Measurements from ENCODE around the gene FAM118A. TPM values are rescaled to one million over a fixed set of nuclear protein-coding genes. Genes with fewer than 3 reads are reported as not detected.

Gene FAM118A
- total and polyA plus RNA-seq, 8 donors = 7.1 to 127 (median 10.2) TPM

GRCh38 chr22:45312415-45312814 lies 2.7 kb downstream of the FAM118A start:
- H3K4me3 ChIP-seq = no peak overlapping the region
- no peaks in the 10 kb centered on the region for H3K36me3 ChIP-seq
- H3K4me1 ChIP-seq = peaks cover 0 to 24% (median 4%) of the 10 kb centered on the region in 3 donors
- ATAC-seq (no peak), DNase-seq (no peak), FAIRE-seq (no peak)
- TF ChIP-seq CTCF (IDR thresholded peaks at IDR 0.05) = no peak
- no peaks in the 10 kb centered on the region for H3K27me3 ChIP-seq
- intact Hi-C loops (cut with DNase I) = no loop called here
- H3K27ac ChIP-seq = no peak overlapping the region
- H3K9me3 ChIP-seq = no peaks in the 10 kb centered on the region
- 92% methylated on average over 8 of the region's 8 CpGs for WGBS, 2 donors

- H3K9me3 ChIP-seq = no peaks in the 10 kb centered on the region
- H3K36me3 ChIP-seq = no peaks in the 10 kb centered on the region
- no peak for FAIRE-seq
- DNase-seq = no peak
- no peak for TF ChIP-seq CTCF (IDR thresholded peaks at IDR 0.05)
- H3K27ac ChIP-seq = no peak overlapping the region
- H3K4me1 ChIP-seq = peaks cover 0 to 24% (median 4%) of the 10 kb centered on the region in 3 donors
- no peak for ATAC-seq
- intact Hi-C loops (cut with DNase I) = no loop called here
- no peak overlapping the region for H3K4me3 ChIP-seq
- H3K27me3 ChIP-seq = no peaks in the 10 kb centered on the region
- 85 to 96% methylated on average over 4 of the region's 4 CpGs for WGBS, 2 donors
Observed at GRCh38 chr22:45312856-45313255, 3.1 kb downstream of the FAM118A start.

GRCh38 chr22:45314054-45314721 lies 4.5 kb downstream of the FAM118A start:
- intact Hi-C loops (cut with DNase I) = no loop called here
- FAIRE-seq (no peak), ATAC-seq (no peak), DNase-seq (no peak)
- TF ChIP-seq CTCF (IDR thresholded peaks at IDR 0.05) = no peak
- H3K27ac ChIP-seq = peak overlapping the region in 3 of 4 donors; percentile 30 to 48 (median 48)
- no peaks in the 10 kb centered on the region for H3K9me3 ChIP-seq
- no peak overlapping the region for H3K4me3 ChIP-seq
- H3K27me3 ChIP-seq = no peaks in the 10 kb centered on the region
- H3K36me3 ChIP-seq = no peaks in the 10 kb centered on the region
- H3K4me1 ChIP-seq = peaks cover 0 to 30% (median 4%) of the 10 kb centered on the region in 3 donors
- WGBS, 2 donors = 29 to 36% methylated on average over 8 of the region's 8 CpGs

- Histone ChIP-seq H3K36me3 (no peaks in the 10 kb centered on the region), H3K4me3 (no peak overlapping the region), H3K9me3 (no peaks in the 10 kb centered on the region), H3K4me1 (peaks cover 0 to 30% (median 4%) of the 10 kb centered on the region in 3 donors), H3K27ac (peak overlapping the region in 3 of 4 donors; percentile 30 to 48 (median 48)), H3K27me3 (no peaks in the 10 kb centered on the region)
- TF ChIP-seq CTCF (IDR thresholded peaks at IDR 0.05) = no peak
- 26 to 37% methylated on average over 6 of the region's 6 CpGs for WGBS, 2 donors
- DNase-seq = no peak
- peak in 1 of 4 donors; percentile 4 for ATAC-seq
- no peak for FAIRE-seq
- intact Hi-C loops (cut with DNase I) = no loop called here
Observed at GRCh38 chr22:45314786-45315185, 5.1 kb downstream of the FAM118A start.

GRCh38 chr22:45316796-45317526 lies 7.2 kb downstream of the FAM118A start:
- Histone ChIP-seq H3K4me3 (no peak overlapping the region), H3K27ac (no peak overlapping the region), H3K9me3 (no peaks in the 10 kb centered on the region), H3K27me3 (no peaks in the 10 kb centered on the region), H3K4me1 (peaks cover 0 to 23% (median 4%) of the 10 kb centered on the region in 3 donors), H3K36me3 (no peaks in the 10 kb centered on the region)
- ATAC-seq = no peak
- 85 to 90% methylated on average over 9 of the region's 9 CpGs for WGBS, 2 donors
- no peak for DNase-seq
- FAIRE-seq = no peak
- no peak for TF ChIP-seq CTCF (IDR thresholded peaks at IDR 0.05)
- intact Hi-C loops (cut with DNase I) = no loop called here
